ENCODE data around the gene ANXA4.

DNA sequence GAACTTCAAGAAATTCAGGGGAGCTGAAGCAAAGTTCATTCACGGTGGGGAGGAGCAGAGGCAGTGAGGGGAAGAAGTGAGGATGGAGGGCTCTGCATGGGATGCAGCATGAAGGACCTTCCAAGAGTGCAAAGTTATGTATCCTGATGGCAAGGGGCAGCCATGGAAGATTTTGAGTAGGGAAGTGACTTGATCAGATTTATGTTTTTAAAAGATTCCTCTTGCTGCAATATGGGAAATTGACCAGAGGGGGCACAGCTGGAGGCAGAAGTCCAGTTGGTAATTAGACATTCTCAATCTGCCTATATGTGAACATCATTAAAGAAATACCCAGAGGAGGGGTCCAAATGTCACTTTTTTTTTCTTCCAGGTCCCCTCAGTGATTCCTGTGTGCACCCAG, 21.5 kb upstream of the ANXA4 start:
- TF ChIP-seq EZH2 (IDR thresholded peaks at IDR 0.05; ENCODE audit: insufficient read depth, poor library complexity, severe bottlenecking) = no peak
- no peak for TF ChIP-seq EZH2phosphoT487 (IDR thresholded peaks at IDR 0.05; ENCODE audit: insufficient read depth, low read depth)

All from GM23248 (cell line).